HG03025 (cell line): Measurements from ENCODE around the gene SPAG16.
"Not testable (repeated sequence)": the region's sequence is repeated elsewhere in the genome, so short reads cannot be mapped to it uniquely, and the experiment has no call there.

Source experiments
- ATAC-seq: cut with Tn5 transposase; IDR thresholded peaks from one replicate; pipeline ENCODE4 v1.9.1; 2021; ENCODE audit warnings: mild to moderate bottlenecking, moderate library complexity; ENCODE audit not compliant: unreplicated experiment, low FRiP score

The SPAG16 gene

GRCh38 chr2:213959589-213959988, 675.3 kb downstream of the SPAG16 start:
- no peak for ATAC-seq

- ATAC-seq, result no peak
These were observed 687.3 kb downstream of the SPAG16 start for GRCh38 chr2:213971536-213971935.

GRCh38 chr2:213980883-213981282, 696.6 kb downstream of the SPAG16 start:
- no peak for ATAC-seq

GRCh38 chr2:213989207-213989606, 704.9 kb downstream of the SPAG16 start:
- ATAC-seq, result no peak

- ATAC-seq, result no peak
These were observed 707.3 kb downstream of the SPAG16 start for GRCh38 chr2:213991453-213992108.

- ATAC-seq, result no peak
These were observed 711.3 kb downstream of the SPAG16 start for GRCh38 chr2:213995400-213996105.

- not testable (repeated sequence) for ATAC-seq
These were observed 714.7 kb downstream of the SPAG16 start for GRCh38 chr2:213998976-213999375.

- ATAC-seq, result no peak
These were observed 720.2 kb downstream of the SPAG16 start for GRCh38 chr2:214004463-214004862.

GRCh38 chr2:214005337-214005736, 721.1 kb downstream of the SPAG16 start:
- no peak for ATAC-seq

- no peak for ATAC-seq
These were observed 722.3 kb downstream of the SPAG16 start for GRCh38 chr2:214006601-214007000.

- ATAC-seq, result no peak
These were observed 727.4 kb downstream of the SPAG16 start for GRCh38 chr2:214011676-214012075.

- no peak for ATAC-seq
These were observed 730.4 kb downstream of the SPAG16 start for GRCh38 chr2:214014551-214015220.

- no peak for ATAC-seq
These were observed 735.1 kb downstream of the SPAG16 start for GRCh38 chr2:214019229-214019972.

- ATAC-seq, result no peak
These were observed 735.7 kb downstream of the SPAG16 start for GRCh38 chr2:214019973-214020345.

- ATAC-seq, result no peak
These were observed 744.9 kb downstream of the SPAG16 start for GRCh38 chr2:214029190-214029589.

- ATAC-seq, result no peak
These were observed 747.3 kb downstream of the SPAG16 start for GRCh38 chr2:214031566-214031965.

GRCh38 chr2:214034417-214034816, 750.2 kb downstream of the SPAG16 start:
- no peak for ATAC-seq

- ATAC-seq, result no peak
These were observed 751.0 kb downstream of the SPAG16 start for GRCh38 chr2:214035091-214035852.

GRCh38 chr2:214035921-214036320, 751.7 kb downstream of the SPAG16 start:
- ATAC-seq, result no peak

GRCh38 chr2:214038186-214038585, 753.9 kb downstream of the SPAG16 start:
- ATAC-seq, result no peak
